GM19468 (cell line): ENCODE data around the gene IRF2.
"Not testable (repeated sequence)": the region's sequence is repeated elsewhere in the genome, so short reads cannot be mapped to it uniquely, and the experiment has no call there.

ENCODE experiments used
- ATAC-seq: cut with Tn5 transposase; IDR thresholded peaks from one replicate; pipeline ENCODE4 v1.9.1; 2021; ENCODE audit warnings: mild to moderate bottlenecking, moderate library complexity, moderate number of reproducible peaks; ENCODE audit not compliant: unreplicated experiment; ENCODE audit errors: extremely low read depth

Gene IRF2

GRCh38 chr4:184376126-184376838 is 98.1 kb downstream of the IRF2 start:
- no peak for ATAC-seq

GRCh38 chr4:184375623-184376022 is 98.7 kb downstream of the IRF2 start:
- ATAC-seq, result not testable (repeated sequence)

GRCh38 chr4:184375027-184375426 is 99.3 kb downstream of the IRF2 start:
- no peak for ATAC-seq

- ATAC-seq, result no peak
These were observed 100.4 kb downstream of the IRF2 start for GRCh38 chr4:184373886-184374405.

- ATAC-seq, result no peak
These were observed 103.0 kb downstream of the IRF2 start for GRCh38 chr4:184371390-184371787.

GRCh38 chr4:184370711-184371389 is 103.5 kb downstream of the IRF2 start:
- ATAC-seq, result no peak

GRCh38 chr4:184369871-184370270 is 104.5 kb downstream of the IRF2 start:
- no peak for ATAC-seq

- no peak for ATAC-seq
These were observed 105.6 kb downstream of the IRF2 start for GRCh38 chr4:184368731-184369130.

- no peak for ATAC-seq
These were observed 106.1 kb downstream of the IRF2 start for GRCh38 chr4:184368290-184368689.

GRCh38 chr4:184364100-184364921 is 110.0 kb downstream of the IRF2 start:
- peak; percentile 66 for ATAC-seq

- no peak for ATAC-seq
These were observed 111.1 kb downstream of the IRF2 start for GRCh38 chr4:184363258-184363657.

GRCh38 chr4:184362396-184362795 is 112.0 kb downstream of the IRF2 start:
- no peak for ATAC-seq

- ATAC-seq, result no peak
These were observed 112.9 kb downstream of the IRF2 start for GRCh38 chr4:184361443-184361842.

- ATAC-seq, result no peak
These were observed 114.5 kb downstream of the IRF2 start for GRCh38 chr4:184359888-184360287.

- no peak for ATAC-seq
These were observed 115.7 kb downstream of the IRF2 start for GRCh38 chr4:184358521-184359232.

- no peak for ATAC-seq
These were observed 116.6 kb downstream of the IRF2 start for GRCh38 chr4:184357772-184358171.

GRCh38 chr4:184357165-184357564 is 117.2 kb downstream of the IRF2 start:
- ATAC-seq, result no peak

- ATAC-seq, result no peak
These were observed 118.0 kb downstream of the IRF2 start for GRCh38 chr4:184356366-184356765.

- no peak for ATAC-seq
These were observed 118.5 kb downstream of the IRF2 start for GRCh38 chr4:184355857-184356256.

- ATAC-seq, result no peak
These were observed 119.2 kb downstream of the IRF2 start for GRCh38 chr4:184355111-184355604.
